Endothelial cell of umbilical vein (primary cell): Measurements from ENCODE around the gene PRDX3. TPM values are rescaled to one million over a fixed set of nuclear protein-coding genes. Genes with fewer than 3 reads are reported as not detected.

ENCODE experiments used
- BruUV-seq: library from RNA; stranded (reverse); fragments of 400-500 nt; replicated peaks from 2 replicates; lab custom pipeline; 2021; lab: Mats Ljungman, UMichigan
- CTCF ChIA-PET: fragments of 300-600, 350-600 bp; sonication (Branson Sonifier 250); formaldehyde crosslinking; loops from one replicate; lab custom pipeline; 2021; ENCODE audit warnings: antibody characterized with exemption, inconsistent platforms; lab: Charles Lee
- POLR2A ChIA-PET: fragments of 300-600, 350-600 bp; sonication (Branson Sonifier 250); formaldehyde crosslinking; loops from one replicate; lab custom pipeline; 2021; ENCODE audit warnings: antibody characterized with exemption, inconsistent platforms; lab: Charles Lee
- DNase-seq: peaks from one replicate; pipeline ENCODE4 v3.0.0-alpha.2; 2011; ENCODE audit warnings: low read depth, low spot score
- FAIRE-seq: peaks from 2 replicates; lab custom pipeline; 2011; peaks lifted over from hg19 to GRCh38; lab: Jason Lieb, UNC
- H2AFZ ChIP-seq: 2 replicates; pipeline ENCODE4 v1.6.0; 2012; ENCODE audit warnings: low read depth, low read length, control low read depth, inconsistent platforms
- H3K27ac ChIP-seq: 2 replicates; pipeline ENCODE4 v1.5.1; 2011; ENCODE audit warnings: low read depth, mild to moderate bottlenecking, control low read depth, low read length, moderate library complexity; ENCODE audit not compliant: insufficient read depth
- H3K27me3 ChIP-seq, 2 experiments: 2 replicates each; pipeline versions ENCODE4 v1.6.0 to v1.6.1; 2011; ENCODE audit warnings: low read length in 2 of 2, mixed read lengths in 1 of 2; ENCODE audit not compliant: control insufficient read depth in 2 of 2, insufficient read depth in 2 of 2
- H3K36me3 ChIP-seq, 2 experiments: 2 replicates in 1 of 2; 3 replicates in 1 of 2; pipeline ENCODE4 v1.5.1; 2011; ENCODE audit warnings: low read length in 2 of 2, mild to moderate bottlenecking in 1 of 2, moderate library complexity in 1 of 2; ENCODE audit not compliant: control insufficient read depth in 2 of 2, insufficient read depth in 2 of 2; ENCODE audit errors: extremely low read depth in 1 of 2
- H3K4me1 ChIP-seq: 3 replicates; pipeline ENCODE4 v1.5.1; 2011; ENCODE audit warnings: mild to moderate bottlenecking, low read length; ENCODE audit not compliant: control insufficient read depth, insufficient read depth; ENCODE audit errors: extremely low read depth
- H3K4me2 ChIP-seq: 2 replicates; pipeline ENCODE4 v1.6.1; 2011; ENCODE audit warnings: low read length, control low read depth, mixed read lengths; ENCODE audit not compliant: insufficient read depth
- H3K4me3 ChIP-seq, 3 experiments: fragments of 200-600 bp in 1 of 3; sonication (generic), shearing (Covaris generic) in 1 of 3; replicated peaks in 1 of 3; 2 replicates each; pipeline ENCODE4 v1.5.1; 2011 to 2016; ENCODE audit warnings: control low read depth in 3 of 3, low read length in 3 of 3, mild to moderate bottlenecking in 2 of 3, inconsistent platforms in 1 of 3, low read depth in 1 of 3, moderate library complexity in 1 of 3; ENCODE audit not compliant: insufficient read depth in 1 of 3
- H3K79me2 ChIP-seq: 2 replicates; pipeline ENCODE4 v1.6.0; 2012; ENCODE audit warnings: low read length, inconsistent platforms; ENCODE audit not compliant: control insufficient read depth, insufficient read depth
- H3K9ac ChIP-seq: replicated peaks from 2 replicates; pipeline ENCODE3; 2011; ENCODE audit warnings: low read length, control low read depth; ENCODE audit not compliant: insufficient read depth; ENCODE audit errors: extremely low read depth
- H3K9me1 ChIP-seq: replicated peaks from 3 replicates; pipeline ENCODE4 v1.6.0; 2011; ENCODE audit warnings: mild to moderate bottlenecking, low read length; ENCODE audit not compliant: control insufficient read depth, insufficient read depth; ENCODE audit errors: extremely low read depth
- H3K9me3 ChIP-seq: replicated peaks from 2 replicates; pipeline ENCODE4 v1.5.1; 2012; ENCODE audit warnings: low read length, inconsistent platforms; ENCODE audit not compliant: control insufficient read depth, insufficient read depth
- H4K20me1 ChIP-seq: replicated peaks from 2 replicates; pipeline ENCODE3; 2011; ENCODE audit warnings: mild to moderate bottlenecking, low read length; ENCODE audit not compliant: control insufficient read depth, insufficient read depth; ENCODE audit errors: extremely low read depth
- FOS ChIP-seq: IDR thresholded peaks from 2 replicates; pipeline ENCODE4 v1.6.1; 2011; ENCODE audit warnings: mild to moderate bottlenecking, low read length, moderate library complexity, borderline replicate concordance; ENCODE audit not compliant: insufficient read depth
- GATA2 ChIP-seq: IDR thresholded peaks from 2 replicates; pipeline ENCODE4 v1.7.0; 2011; ENCODE audit warnings: low read depth, mild to moderate bottlenecking, moderate library complexity, mixed read lengths, low read length; ENCODE audit not compliant: insufficient read length, insufficient read depth
- JUN ChIP-seq: IDR thresholded peaks from 2 replicates; pipeline ENCODE4 v1.6.1; 2011; ENCODE audit warnings: borderline replicate concordance, low read depth; ENCODE audit not compliant: insufficient read length, insufficient read depth
- MAX ChIP-seq: IDR thresholded peaks from 2 replicates; pipeline ENCODE4 v1.6.1; 2011; ENCODE audit not compliant: insufficient read depth, insufficient read length
- POLR2A ChIP-seq: IDR thresholded peaks from 2 replicates; pipeline ENCODE4 v1.6.1; 2012; ENCODE audit warnings: low read depth, mild to moderate bottlenecking, control low read depth, low read length
- POLR2AphosphoS5 ChIP-seq: IDR thresholded peaks from 2 replicates; pipeline ENCODE4 v1.6.1; 2012; ENCODE audit warnings: low read depth, mild to moderate bottlenecking, control low read depth, low read length, moderate library complexity; ENCODE audit not compliant: insufficient read depth
- dilution Hi-C: fragments of 300-500 bp; cut with MboI; formaldehyde crosslinking; loops from one replicate; pipeline ENCODE4 v1.15.0; 2019; ENCODE audit warnings: low sequenced_read_pairs; ENCODE audit not compliant: extremely low pct_ligation_motif_present
- intact Hi-C: fragments of 100-400 bp; cut with micrococcal nuclease; formaldehyde crosslinking; loops from one replicate; pipeline ENCODE4 v1.10.0; 2022
- polyA plus RNA-seq, 4 experiments: library from polyadenylated mRNA; depleted of rRNA in 3 of 4; stranded (reverse) in 3 of 4; unstranded in 1 of 4; fragments of >200 nt; gene quantifications; 2 replicates each; pipeline versions ENCODE4 v1.2.1 to v1.2.3, GENCODE V29; 2011 to 2012; ENCODE audit warnings: missing spikeins in 1 of 4
- total RNA-seq: library from RNA; stranded (reverse); gene quantifications from 2 replicates; pipeline ENCODE4 v1.2.3, GENCODE V29; 2021

The PRDX3 gene
- total and polyA plus RNA-seq, 2 donors (not counting 3 experiments of a cell fraction or from before 2014, with no cell fraction given), result 123 to 124 TPM

- no TSS peak for BruUV-seq
- Histone ChIP-seq H3K36me3 (peaks cover 0 to 2% of the 10 kb centered on the region in 2 experiments), H2AFZ (no peak overlapping the region), H3K27me3 (no peaks in the 10 kb centered on the region), H3K9ac (no peak overlapping the region), H3K9me1 (no peaks in the 10 kb centered on the region), H3K79me2 (no peaks in the 10 kb centered on the region), H4K20me1 (no peaks in the 10 kb centered on the region), H3K4me1 (peaks cover 2% of the 10 kb centered on the region), H3K9me3 (no peaks in the 10 kb centered on the region), H3K27ac (no peak overlapping the region), H3K4me2 (no peak overlapping the region), H3K4me3 (no peak overlapping the region)
- dilution Hi-C loops, result no loop called here
- DNase-seq (no peak), FAIRE-seq (no peak)
- intact Hi-C loops, result no loop called here
- ChIA-PET POLR2A (no interaction called here), CTCF (no interaction called here)
- no peak for TF ChIP-seq JUN
- TF ChIP-seq MAX, result no peak
- no peak for TF ChIP-seq POLR2AphosphoS5
Measured at GRCh38 chr10:119159332-119159731, 19.3 kb downstream of the PRDX3 start.

- no TSS peak for BruUV-seq
- H3K27ac ChIP-seq, result no peak overlapping the region
- no peak overlapping the region for H3K4me3 ChIP-seq
- H3K27me3 ChIP-seq, result no peaks in the 10 kb centered on the region
- no peaks in the 10 kb centered on the region for H3K79me2 ChIP-seq
- no peak overlapping the region for H2AFZ ChIP-seq
- no peak for DNase-seq
- no peaks in the 10 kb centered on the region for H4K20me1 ChIP-seq
- H3K9ac ChIP-seq, result no peak overlapping the region
- no peak for FAIRE-seq
- TF ChIP-seq GATA2, result no peak
- no peak for TF ChIP-seq POLR2AphosphoS5
- no peak for TF ChIP-seq POLR2A
- no peak for TF ChIP-seq FOS
- dilution Hi-C loops, result no loop called here
- intact Hi-C loops, result no loop called here
- H3K9me3 ChIP-seq, result no peaks in the 10 kb centered on the region
- no peak overlapping the region for H3K4me2 ChIP-seq
- ChIA-PET POLR2A (no interaction called here), CTCF (no interaction called here)
- H3K4me1 ChIP-seq, result no peaks in the 10 kb centered on the region
- no peaks in the 10 kb centered on the region for H3K9me1 ChIP-seq
- H3K36me3 ChIP-seq, result peaks cover 2% of the 10 kb centered on the region in 2 experiments
Measured at GRCh38 chr10:119153661-119154060, 25.0 kb downstream of the PRDX3 start.
